ENCODE data around the gene TSPAN14.

TSPAN14 gene

DNA sequence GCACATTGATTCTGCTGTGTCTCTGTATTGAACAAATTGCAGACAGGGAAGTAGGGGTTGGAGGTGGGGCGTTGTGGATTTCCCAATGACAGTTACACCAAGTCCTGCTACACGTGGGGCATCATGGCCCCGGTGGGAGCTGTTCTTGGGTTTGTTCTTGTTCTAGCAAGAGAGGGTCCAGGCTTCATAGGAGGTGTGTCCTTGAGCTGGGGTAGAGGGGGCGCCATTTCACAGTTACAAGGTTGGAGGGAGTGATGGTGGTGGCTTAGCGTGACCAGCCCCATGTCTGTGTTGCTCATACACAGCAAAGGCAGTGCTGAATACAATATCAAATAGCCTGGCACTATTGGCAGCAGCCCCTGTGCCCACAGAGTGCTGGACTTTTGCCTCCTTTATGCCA lies 99.3 kb downstream of the TSPAN14 start:
- no peak for DNase-seq

DNA sequence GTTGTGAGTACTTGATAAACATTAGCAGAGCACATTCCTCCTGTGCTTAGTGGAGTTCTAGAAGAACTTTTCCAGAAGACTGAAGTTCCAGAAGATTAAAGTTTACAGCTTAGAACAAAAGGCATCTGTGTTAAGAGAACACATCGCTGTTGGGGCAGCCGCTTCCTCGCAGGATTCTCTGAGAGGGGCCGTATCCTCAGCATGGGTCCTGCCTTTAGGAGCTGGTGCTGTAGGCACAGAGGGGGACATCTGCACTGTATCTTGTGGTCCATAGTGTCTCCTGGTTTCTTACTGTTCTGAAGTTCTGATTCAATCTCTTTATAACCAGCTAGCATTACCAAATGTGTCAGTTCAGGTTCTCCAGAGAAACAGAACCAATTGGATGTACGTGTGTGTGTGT lies 99.9 kb downstream of the TSPAN14 start:
- no peak for DNase-seq

DNA sequence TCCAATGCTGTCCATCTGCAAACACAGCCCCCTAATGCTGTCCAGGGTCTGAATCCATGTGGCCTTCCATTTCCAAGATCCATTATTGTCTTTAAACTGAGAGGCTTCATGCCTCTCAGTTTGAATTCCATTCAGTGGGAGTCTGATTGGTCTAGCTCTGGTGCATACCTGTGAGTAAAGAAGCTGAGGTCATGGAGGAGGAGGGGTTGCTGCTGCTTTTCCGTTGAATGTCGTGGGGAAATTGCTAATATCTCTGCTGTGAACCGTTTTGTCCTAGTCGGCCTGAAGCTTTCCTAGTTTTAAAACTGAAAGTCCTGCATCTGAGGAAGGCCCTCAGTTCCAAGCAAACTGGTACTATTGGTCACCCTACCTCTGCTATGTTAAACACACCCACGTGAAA lies 101.3 kb downstream of the TSPAN14 start:
- DNase-seq = no peak

DNA sequence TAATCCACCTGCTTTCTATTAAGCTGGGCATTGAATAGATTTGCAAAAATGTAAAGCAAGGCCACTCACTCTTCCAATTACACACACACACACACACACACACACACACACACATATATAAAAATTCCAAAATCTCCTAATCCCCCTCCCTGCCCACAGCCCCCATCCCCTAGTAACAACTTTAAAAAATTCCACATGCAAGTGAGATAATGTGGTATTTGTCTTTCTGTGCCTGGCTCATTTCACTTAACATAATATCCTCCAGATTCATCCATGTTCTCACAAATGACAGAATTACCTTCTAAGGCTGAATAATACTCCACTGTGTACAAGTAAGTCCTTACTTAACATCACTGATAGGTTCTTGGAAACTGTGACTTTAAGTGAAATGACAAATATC lies 107.8 kb downstream of the TSPAN14 start:
- DNase-seq = no peak

DNA sequence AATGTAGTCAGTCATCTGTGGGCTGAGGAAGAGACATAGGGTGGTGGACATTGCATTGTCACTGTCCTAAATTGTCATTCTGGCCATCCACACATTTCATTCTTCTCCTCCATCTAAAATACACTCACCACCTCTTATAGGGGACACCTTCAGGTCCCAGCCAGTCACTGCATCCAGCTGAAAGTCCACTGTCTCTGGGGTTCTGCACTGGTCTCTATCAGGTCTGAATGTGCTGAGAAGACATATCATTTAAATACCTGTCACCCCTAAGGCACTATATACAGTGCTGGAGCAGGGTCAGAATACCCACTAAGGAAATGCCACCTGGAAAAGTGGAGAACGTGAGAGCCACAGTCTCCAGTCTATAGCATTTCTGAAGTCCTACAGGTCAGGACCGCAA lies 113.2 kb downstream of the TSPAN14 start:
- DNase-seq = no peak

DNA sequence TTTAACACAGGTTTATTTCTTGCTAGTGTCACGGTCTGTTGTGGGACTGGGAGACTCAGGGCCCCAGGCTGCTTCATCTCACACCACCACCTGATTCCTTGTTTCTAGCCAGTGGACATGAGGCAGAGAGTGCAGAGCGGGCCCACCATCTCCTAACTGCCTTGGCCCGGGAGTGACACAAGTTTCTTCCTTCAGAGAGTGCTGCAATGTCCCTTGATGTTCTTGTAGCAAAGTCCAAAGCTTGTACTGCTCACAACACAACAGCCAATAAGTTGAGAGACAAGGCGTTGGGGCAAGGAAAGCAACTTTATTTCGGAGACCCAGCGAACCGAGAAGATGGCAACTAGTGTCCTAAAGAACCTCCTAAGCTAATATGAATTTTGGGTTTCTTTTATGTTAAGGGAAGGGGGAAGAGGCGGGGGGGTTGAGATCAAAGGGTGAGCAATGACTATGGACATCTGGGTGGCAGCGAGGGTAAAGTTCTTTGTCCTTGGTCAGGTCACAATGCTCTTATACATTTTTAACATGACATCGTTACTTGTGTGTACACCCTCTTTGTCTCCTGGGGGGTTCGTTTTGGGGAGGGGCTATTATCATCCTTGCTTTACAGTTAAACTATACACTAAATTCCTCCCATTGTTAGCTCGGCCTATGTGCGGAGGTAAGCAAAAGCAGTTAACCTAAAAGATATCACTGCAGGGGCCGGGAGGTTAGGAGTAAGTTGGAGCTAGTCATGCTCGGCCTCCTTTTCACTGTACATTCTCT lies 115.2 kb downstream of the TSPAN14 start:
- DNase-seq = no peak

DNA sequence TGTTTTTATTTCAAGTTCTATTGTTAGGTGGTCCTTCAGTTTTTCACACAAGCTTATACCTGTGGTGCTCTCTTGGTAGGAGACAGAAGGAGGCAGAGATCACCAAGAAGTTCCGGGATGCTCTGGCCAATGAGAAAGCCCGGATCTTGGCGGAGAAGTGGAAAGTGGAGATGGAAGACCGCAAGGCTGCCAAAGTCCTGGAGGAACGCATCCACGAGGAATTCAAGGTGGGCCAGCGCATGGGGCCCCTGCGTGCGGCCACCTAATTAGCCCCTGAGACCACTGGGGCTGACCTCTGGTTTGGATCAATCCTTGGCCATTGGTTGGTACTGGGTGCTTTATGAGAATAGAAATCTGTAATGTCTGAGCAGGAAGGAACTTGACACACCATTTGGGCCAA lies 117.2 kb downstream of the TSPAN14 start:
- DNase-seq = no peak

DNA sequence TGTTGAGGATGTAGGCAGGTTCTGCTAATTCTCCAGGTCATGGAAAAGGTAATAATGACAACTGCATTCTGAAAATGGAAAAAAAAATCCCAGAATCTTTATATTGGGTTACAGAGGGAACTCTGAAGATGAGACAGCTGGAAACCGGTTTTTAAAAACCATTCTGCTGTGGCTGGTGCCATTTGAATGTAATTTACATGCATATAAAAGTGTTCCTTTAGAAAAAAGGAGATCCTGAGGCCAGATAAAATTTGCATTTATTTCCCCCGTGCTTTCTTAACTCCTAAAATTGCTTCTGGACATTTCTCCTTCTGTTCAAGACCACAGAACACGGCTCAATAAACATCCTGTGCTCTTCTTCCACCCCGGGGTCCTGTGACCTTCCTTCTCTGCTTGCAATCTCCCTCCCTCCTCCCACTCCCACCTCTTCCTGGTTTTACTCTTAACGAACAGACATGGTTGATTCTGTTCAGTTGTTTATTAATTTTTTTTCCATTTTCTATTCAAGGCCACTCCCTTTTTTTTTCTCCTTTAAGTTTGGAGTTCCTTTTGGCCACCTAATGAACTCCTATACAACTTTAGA lies 125.2 kb downstream of the TSPAN14 start:
- DNase-seq = no peak

DNA sequence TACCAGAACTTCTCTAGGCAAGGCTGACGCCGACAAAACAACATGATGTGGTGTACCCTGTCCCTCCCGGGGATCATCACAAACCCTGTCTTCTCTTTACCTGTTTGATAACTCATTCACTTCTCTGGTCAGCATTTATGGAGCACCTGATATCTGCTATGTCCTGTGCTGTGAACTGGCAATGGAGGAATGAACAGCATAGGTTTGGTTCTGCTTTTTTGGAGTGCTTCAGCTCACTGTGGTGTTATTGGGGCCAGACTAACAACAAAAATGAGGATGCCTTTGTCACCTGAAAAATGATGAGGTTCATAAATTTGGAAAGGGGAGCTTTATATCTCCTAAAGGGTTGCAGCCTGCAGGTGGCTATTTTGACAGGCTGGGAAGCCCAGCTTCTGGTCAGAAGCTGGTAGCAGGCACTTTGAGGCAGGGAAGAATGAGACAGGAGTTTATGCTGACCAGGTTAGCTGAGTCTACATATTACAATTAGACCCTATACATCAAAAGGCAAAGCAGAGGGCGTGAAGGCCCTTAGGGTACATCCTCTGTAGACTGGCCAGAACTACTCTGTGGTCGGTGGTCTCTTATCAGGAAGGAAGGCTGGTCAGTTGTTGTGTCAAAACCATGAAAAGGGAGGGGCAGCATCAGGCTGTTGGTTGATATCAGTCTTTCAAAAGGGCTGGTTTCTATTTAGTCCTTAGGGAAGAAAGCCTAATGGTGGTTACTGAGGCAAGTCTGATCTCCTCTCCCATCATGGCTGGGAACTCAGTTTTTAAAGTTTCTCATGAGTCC lies 125.9 kb downstream of the TSPAN14 start:
- no peak for DNase-seq

DNA sequence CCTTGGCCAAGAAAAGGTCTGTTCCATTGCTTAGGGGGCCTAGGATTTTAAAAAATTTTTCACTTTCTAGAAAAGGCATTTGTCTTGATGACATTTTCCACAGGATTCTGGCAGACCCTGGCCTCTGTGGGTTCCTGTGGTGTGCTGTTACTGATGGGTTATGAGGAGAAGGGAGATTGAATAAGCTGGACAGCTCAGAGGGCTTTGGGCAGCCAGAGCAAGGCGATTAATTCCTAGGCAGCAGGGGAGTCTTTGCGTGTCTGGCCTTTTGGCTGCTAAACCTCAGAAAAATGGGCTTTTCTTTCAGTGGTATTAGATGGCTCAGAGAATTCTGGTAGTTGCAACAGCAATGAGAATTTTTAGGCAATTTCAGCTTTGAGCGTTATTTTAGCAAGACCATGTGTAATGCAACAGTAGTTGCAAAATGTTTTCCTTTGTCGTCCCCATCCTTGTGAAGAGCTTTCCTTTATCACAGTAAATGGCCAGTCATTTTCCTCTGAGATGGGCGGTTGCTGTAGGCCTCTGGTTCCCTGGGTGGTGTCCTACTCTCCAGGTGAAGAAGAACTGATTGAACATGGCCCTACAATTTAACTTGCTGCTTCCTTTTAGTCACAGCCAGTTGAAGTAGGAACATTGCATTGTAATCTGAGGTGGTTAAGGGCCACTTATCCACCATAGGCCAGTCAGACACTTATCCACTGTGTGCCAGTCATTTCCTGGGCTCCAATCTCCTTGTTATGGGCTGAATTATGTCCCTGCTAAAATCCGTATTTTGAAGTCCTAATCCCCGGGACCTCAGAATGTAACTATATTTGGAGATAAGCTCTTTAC lies 126.7 kb downstream of the TSPAN14 start:
- no peak for DNase-seq

DNA sequence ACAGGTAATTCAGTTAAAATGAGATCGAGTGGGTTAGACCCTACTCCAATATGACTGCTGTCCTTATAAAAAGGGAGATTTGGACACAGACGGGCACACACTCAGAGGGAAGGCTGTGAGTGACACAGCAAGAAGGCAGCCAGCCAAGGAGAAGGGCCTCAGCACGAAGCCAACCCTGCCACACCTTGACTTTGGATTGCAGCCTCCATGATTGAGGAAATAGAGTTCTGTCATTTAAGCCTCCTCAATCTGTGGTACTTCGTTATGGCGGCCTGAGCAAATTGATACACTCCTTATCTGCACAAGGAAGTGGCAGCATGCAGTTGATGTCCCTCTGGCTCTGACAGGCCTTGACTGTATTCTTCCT lies 127.3 kb downstream of the TSPAN14 start:
- DNase-seq = no peak

DNA sequence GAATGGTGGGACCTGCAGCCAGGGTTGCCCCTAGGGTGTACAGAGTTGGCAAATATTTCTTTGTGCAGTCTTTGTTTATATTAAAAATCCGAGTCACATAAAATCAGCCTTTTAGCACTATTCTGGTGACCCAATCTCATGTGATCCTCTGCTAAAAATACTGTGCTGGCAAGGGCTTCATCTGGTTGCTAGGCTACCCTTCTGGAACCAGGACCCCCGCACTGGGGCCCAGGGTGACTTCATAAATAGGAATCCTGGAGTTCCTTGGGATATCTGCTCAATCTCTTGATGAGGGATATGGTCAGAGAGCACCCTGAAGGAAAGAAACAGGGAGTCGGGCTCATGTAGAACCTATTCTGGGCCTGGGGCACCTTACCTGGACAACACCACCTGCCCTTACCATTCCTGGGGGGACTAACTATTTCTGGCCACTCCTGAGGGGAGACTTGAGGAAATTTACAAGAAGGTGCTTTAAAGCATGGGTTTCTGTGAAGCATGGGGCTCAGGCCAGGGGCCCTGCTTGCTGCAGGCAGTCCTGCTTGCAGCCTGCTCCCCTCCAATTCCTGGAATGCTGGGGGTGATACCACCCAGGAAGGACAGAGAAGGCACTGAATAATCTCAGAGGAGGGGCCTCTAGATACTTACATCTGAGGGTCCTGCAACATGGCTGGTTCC lies 128.3 kb downstream of the TSPAN14 start:
- no peak for DNase-seq

Measured in effector CD8-positive, alpha-beta T cell (primary cell).